Embryonic facial prominence (tissue), 1 donor: ENCODE measurements around the gene SIN3B.

Experiments used
- DNase-seq: peaks from one replicate; pipeline ENCODE4 v3.0.0-alpha.2; 2016; ENCODE audit errors: extremely low spot score

Gene SIN3B

DNA sequence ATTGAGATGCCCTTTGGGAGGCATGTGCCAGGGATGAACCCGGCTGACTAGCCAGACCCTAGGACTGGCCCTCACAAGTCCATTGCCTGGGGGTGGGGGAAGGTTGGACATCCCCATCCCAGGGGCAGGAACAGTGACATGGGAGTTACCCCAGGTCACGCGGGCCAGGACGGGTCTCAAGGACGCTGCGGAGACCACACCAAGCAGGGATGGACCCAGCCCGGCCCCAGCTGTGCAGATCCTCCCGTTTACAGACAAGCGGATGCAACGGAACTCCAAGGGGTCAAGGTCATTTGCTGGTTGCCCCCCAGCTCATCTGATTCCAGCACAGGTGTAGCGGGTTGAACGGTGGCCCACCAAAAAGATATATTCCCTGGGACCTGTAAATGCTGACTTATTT lies 79.6 kb downstream of the SIN3B start:
- no peak for DNase-seq

GRCh38 chr19:16911046-16911445 lies 81.8 kb downstream of the SIN3B start:
- no peak for DNase-seq

DNA sequence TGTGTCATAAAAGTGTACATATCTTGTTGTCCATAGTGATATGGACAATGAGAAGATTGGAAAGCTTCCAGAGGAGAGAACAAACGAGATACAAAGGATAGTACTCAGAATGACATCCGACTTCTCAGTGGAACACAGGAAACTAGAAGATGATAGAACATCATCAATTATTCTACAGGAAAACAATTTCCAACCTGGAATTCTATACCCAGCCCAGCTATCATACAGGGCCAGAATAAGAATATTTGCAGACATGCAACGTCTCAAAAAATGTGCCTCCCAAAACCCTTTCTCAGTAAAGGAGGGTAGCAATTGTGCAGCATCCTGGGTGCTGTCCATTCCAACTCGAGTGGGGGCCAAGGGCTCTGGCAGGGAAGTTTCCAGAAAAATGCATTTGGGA lies 83.6 kb downstream of the SIN3B start:
- DNase-seq: no peak

- DNase-seq: no peak
Measured at GRCh38 chr19:16914421-16914820, 85.2 kb downstream of the SIN3B start.

GRCh38 chr19:16915135-16915534 lies 85.9 kb downstream of the SIN3B start:
- no peak for DNase-seq

DNA sequence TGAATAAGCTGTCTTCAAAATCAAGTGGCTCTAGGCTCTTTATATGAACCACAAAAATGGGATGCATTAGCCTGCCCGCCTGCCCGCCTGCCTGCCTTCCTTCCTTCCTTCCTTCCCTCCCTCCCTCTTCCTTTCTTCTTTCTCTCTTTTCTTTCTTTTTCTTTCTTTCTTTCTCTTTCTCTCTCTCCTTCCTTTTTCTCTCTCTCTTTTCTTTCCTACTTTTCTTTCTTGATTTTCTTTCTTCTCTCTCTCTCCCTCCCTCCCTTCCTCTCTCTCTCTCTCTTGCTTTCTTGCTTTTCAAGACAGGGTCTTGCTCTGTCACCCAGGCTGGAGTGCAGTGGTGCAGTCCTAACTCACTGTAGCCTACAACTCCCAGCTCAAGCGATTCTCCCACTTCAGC lies 86.5 kb downstream of the SIN3B start:
- DNase-seq: no peak

GRCh38 chr19:16917401-16917800 lies 88.2 kb downstream of the SIN3B start:
- DNase-seq: no peak

GRCh38 chr19:16919496-16919895 lies 90.3 kb downstream of the SIN3B start:
- DNase-seq: no peak

GRCh38 chr19:16920816-16921529 lies 91.8 kb downstream of the SIN3B start:
- no peak for DNase-seq

DNA sequence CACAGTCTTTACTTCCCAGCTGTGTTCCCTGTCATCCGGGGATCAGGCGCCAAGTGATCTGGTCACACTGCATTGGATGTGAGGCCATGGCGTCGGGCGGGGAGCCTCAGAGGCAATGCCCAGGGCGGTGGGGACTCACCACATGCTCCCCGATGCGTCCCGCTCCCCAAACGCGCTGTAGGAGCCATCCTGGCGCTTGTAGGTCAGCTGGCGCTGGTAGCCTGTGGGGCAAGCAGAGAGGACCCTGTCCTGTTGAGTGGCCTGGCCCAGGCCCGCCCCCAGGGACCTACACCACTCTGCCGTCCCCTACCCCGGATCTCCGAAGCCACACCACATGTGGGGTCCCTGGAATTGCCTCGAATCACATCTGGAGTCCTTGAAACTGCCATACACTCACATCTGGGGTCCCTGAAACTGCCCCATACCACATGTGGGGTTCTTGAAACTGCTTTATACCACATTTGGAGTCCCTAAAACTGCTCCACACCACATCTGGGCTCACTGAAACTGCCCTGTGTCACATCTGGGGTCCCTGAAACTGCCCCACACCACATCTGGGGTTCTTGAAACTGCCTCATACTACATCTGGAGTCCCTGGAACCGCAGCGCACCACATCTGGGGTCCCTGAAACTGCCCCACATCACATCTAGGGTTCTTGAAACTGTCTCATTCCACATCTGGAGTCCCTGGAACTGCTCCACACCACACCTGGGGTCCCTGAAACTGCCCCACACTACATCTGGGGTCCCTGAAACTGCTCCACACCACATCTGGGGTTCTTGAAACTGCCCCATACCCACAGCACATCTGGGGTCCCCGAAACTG lies 92.8 kb downstream of the SIN3B start:
- DNase-seq: no peak

DNA sequence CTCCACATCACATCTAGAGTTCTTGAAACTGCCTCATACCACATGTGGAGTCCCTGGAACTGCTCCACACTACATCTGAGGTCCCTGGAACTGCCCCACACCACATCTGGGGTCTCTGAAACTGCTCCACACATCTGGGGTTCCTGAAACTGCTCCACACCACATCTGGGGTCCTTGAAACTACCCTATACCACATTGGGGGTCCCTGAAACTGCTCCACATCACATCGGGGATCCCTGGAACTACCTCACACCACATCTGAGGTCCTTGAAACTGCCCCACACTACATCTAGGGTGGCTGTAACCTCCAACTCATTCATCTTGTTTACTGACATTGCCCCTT lies 93.4 kb downstream of the SIN3B start:
- no peak for DNase-seq

DNA sequence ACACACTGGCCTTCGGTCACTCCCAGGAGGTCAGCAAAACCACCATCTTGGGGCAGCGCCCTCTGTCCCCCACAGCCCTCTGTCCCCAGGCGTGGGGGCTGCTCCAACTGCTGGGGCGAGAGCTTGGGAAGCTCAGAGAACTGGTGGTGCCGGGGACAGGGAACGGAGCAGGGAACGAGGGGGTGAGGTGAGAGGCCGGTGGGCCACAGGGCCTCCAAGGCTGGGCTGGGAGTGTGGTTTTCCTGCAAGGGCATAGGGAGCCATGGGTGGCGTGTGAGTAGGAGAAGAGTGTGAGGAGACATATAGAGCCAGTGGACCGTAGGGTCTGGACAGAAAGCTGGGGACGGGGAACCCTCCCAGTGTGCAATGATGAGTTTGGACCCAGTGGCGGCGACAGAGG lies 93.8 kb downstream of the SIN3B start:
- no peak for DNase-seq

- DNase-seq: no peak
Measured at GRCh38 chr19:16927883-16928282, 98.7 kb downstream of the SIN3B start.

DNA sequence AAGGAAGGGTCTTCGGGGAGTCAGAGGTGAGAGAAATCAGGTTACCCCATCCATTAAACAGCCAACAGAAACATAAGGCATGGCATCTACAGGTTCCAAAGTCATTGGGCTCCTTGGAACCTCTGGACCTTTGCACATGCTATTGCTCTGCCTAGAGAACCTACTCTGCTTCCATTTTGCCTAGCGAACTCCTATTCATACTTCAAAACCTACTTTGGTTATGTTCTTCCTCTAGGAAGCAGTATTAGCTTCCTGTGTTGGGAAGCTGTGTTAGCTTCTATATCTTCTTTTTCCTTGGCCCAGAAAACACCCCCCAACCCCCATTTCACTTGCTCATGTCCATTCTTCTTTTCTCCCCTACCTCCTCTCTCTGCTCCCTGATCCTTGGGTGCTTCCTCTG lies 99.2 kb downstream of the SIN3B start:
- no peak for DNase-seq

- no peak for DNase-seq
Measured at GRCh38 chr19:16928916-16929315, 99.7 kb downstream of the SIN3B start.
